OCI-LY3 (cell line): ENCODE measurements around the gene PFDN1.

Source experiments
- CTCF ChIP-seq: fragments of 200-600, 300-600 bp; sonication (generic); IDR thresholded peaks from 2 replicates; pipeline ENCODE4 v1.5.1; 2014; ENCODE audit warnings: antibody characterized with exemption, low read length, low read depth
- EZH2phosphoT487 ChIP-seq: fragments of 200-600 bp; shearing (Covaris generic); IDR thresholded peaks from 2 replicates; pipeline ENCODE4 v1.6.1; 2018; ENCODE audit warnings: antibody characterized with exemption, mixed run types, low read depth

- TF ChIP-seq CTCF, result no peak
- no peak for TF ChIP-seq EZH2phosphoT487
These were observed 21.8 kb upstream of the PFDN1 start for GRCh38 chr5:140324617-140325241.
